T-helper 22 cell (primary cell): ENCODE results near the gene PLTP.
"Not testable (repeated sequence)": the region's sequence is repeated elsewhere in the genome, so short reads cannot be mapped to it uniquely, and the experiment has no call there.

Source experiments
- DNase-seq: peaks from one replicate; pipeline ENCODE4 v3.0.0-alpha.2; 2020; ENCODE audit warnings: low read depth

The PLTP gene, protein sequence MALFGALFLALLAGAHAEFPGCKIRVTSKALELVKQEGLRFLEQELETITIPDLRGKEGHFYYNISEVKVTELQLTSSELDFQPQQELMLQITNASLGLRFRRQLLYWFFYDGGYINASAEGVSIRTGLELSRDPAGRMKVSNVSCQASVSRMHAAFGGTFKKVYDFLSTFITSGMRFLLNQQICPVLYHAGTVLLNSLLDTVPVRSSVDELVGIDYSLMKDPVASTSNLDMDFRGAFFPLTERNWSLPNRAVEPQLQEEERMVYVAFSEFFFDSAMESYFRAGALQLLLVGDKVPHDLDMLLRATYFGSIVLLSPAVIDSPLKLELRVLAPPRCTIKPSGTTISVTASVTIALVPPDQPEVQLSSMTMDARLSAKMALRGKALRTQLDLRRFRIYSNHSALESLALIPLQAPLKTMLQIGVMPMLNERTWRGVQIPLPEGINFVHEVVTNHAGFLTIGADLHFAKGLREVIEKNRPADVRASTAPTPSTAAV

DNA sequence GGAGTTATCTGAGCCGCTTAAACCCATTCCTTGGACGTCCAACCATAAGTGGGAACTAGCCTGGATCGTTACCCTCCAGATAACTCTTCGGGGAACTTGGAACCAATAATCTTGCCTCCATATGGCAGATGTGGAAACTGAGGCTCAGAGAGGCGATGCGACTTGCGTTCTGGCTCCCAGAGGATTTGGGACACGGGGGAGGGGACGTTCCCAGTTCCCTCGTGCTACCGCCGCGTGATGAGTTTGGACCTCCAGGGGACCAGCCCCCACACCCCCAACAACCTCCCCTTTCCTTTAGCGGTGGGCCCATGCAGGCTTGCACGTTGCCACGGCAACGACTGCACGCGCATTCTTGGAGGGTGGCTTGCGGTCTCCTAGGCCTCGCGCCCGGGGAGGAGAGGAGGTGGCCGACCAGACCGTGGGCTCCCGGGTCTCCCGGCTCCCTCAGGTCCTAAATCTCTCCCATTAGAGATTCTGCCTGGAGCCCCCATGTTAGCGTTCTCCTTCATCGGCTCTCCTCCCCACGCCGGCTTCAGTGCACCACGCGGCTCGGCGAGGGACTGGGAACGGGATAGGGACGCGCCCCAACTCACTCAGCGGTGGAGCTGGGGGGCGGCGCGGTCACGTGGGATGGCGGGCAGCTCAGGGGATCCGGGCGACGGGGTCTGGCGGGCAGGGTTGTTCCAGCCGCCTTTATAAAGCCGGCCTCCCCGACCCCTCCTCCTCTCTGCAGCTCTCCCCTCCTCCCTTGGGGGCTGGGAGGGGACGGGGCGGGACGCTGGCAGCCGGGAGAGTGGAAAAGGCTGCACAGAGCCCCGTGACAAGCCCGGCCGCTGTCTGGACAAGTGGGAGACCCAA is at the start of gene PLTP:
PLTP (minus strand) TSS at position 670 of the 858 bp plus-strand sequence. CDS start 703 bp downstream, outside the sequence.
- DNase-seq: no peak

DNA sequence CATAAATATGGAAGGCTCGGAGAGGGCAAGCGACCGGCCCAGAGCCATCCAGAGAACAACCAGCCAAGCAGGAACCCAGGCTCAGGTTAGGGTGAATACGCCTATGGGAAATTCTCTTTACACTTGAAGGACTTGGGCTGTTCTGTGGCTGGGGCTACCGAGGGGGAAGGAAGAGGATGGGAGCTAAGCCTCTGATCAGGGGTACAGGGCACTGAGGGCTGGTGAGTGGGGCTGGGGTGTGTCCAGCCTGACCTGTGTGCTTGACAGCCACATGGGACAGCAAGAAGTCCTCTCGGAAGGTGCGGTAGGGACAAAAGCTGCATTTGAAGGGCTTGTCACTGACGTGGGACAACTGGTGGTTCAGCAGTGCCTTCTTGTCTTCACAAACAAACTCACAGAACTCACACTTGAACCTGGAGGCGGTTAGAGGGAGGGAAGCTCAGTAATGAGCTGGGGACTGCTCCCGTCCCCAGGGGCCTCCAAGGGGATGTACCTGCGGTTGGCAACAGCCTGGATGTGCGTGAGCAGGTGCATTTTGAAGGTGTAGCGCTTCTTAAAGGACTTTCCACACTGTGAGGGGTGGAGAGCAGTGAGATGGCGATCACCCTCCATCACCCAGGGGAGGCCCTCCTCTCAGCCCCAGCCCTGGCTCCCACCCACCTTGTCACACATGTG is 48.1 kb upstream of the PLTP start:
- no peak for DNase-seq

- DNase-seq: no peak
Observed at GRCh38 chr20:45959126-45959525, 47.2 kb upstream of the PLTP start.

DNA sequence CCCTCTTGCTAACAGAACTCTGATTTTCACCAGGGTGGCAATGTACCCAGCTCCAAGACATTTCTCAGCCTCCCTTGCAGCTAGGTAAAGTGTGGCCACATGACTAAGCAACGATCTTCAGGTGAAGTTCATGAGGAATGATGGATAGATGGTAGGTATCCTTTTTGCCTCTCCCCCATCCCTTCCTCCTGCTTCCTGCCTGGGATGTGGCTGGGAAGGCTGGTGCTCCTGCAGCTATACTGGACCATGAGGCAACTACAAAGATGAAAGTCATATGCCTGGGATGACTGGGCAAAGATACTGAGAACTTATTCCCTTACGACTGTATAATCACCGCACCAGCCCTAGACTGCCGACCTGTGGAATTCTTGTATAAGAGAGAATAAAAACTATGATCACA is 46.6 kb upstream of the PLTP start:
- no peak for DNase-seq

DNA sequence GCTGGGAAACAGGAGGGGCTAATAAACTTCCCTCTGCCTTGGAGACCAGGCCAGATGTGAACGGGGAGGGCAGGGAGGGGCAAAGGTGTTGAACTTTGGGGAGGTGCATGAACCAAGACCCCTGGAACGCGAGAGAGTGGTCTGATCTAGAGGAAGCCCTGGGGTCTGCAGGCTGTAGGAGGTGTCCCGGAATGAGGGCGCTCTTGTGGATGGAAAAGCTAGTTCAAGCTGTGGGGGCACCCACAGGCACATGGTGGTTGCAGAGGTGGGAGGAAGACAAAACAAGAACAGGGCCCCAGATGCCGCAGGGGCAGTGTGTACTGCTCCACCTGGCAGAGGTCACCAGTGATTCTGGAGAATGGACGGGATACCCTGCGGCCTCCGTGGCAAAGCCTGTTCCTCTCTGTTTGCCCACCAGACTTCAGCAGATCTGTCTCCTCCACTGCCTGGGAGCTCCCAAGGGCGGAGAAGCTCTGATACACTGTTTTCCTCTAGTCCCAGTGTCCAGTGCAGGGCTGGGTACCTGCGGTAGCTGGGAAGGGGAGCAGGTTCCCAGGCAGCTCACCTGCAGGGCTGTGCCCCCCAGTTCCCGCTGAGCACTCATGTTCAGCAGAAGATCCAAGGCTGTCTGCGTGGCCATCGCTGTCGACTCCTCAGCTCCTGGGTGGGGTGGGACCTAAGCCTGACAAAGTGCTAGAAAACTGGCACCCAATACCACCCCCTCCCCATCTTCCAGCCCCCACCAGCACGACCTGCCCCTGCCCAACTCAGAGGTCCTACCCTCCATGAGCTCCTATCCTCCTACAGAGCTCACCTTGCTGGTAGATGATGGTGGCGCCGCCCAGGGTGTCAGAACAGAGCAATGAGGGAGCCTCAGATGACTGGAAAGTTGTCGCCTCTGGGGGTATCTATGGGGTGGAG is 45.3 kb upstream of the PLTP start:
- DNase-seq: no peak

DNA sequence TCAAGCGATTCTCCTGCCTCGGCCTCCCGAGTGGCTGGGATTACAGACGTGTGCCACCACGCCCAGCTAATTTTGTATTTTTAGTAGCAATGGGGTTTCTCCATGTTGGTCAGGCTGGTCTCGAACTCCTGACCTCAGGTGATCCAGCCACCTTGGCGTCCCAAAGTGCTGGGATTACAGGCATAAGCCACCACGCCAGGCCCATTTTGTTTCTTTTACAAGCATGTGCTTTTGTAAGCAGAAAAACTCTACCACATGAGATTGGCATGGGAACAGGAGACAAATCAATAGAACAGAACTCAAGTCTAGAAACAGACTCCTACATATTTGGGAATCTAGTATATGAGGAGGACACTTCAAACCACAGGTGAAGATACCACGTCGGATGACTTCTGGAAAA is 44.4 kb upstream of the PLTP start:
- DNase-seq: not testable (repeated sequence)

GRCh38 chr20:45953672-45954071 is 41.7 kb upstream of the PLTP start:
- no peak for DNase-seq

DNA sequence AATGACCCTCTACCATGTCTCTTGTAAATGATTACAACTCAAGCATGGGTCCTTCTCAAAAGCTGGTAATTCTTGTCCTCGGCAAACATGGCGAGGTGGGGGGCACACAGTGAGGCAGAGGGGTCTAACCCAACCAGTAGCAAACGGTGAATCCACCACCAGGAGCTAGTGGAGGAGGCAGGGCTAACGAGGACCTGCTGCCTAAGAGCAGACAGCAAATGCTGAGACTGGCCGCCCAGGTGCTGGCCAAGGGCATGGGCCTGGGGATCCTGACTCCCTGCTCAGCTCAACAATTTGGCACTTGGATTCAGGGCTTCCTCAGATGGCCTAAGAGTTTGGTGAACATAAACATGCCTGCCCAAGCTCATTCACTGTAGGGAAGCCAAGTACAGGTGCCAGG is 40.9 kb upstream of the PLTP start:
- DNase-seq: no peak

DNA sequence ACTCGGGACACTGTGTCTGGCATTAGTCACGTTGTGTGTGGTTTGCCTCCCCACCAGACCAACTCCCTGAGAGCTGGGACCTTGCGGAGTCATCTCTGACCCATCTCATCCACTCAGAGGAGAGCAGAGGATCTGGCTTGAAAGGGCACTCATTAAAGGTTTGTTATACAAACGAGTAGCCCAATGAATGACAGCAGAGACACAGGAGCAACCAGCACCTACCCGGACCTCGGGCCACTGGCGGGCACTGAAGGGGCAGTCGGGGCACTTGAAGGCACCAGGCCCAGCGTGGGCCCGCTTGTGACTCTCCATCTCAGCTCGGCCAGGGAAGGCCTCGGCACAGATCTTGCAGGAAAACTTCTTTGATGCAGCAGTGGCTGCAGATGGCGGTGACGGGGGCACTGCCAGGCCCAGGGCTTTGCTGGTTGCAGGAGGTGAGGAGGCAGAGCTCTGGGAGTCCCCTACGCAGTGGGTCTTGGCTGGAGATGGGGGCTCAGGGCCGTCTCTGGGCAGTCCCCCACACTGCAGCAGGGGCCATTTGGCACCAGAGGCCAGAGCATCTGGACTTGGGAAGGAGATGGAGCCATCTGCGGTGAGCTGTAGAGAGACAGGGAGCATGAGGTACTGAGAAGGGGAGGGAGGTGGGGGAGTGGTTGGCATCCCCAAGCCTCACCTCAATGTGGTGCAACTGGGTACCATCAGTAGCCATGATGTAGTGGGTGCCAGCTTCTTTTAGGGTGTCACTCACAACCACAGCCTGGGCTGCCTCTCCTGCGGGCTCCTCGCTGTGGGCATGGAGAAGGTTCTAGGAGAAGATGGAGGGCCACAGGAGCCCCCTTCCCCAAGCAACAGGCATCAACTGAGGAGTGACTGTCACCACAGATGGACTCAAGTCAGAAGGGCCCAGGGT is 40.2 kb upstream of the PLTP start:
- no peak for DNase-seq

DNA sequence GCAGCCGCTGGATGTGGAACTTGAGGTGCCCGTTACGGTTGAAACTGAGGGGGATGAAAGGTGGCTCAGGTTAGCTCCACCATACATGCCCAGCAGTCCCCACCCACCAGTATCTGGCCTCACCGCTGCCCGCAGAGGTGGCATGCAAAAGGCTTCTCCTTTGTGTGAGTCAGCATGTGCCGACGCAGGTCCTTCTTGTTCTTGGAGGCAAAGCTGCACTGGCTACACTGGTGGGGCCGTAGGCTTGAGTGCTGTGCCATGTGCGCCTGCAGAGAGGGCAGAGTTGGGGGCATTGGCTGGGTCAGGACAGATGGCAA is 38.3 kb upstream of the PLTP start:
- no peak for DNase-seq

- no peak for DNase-seq
Observed at GRCh38 chr20:45949542-45950329, 37.8 kb upstream of the PLTP start.

- DNase-seq: no peak
Observed at GRCh38 chr20:45948742-45949541, 37.0 kb upstream of the PLTP start.

GRCh38 chr20:45948261-45948733 is 36.3 kb upstream of the PLTP start:
- no peak for DNase-seq

GRCh38 chr20:45947110-45947866 is 35.3 kb upstream of the PLTP start:
- DNase-seq: no peak

DNA sequence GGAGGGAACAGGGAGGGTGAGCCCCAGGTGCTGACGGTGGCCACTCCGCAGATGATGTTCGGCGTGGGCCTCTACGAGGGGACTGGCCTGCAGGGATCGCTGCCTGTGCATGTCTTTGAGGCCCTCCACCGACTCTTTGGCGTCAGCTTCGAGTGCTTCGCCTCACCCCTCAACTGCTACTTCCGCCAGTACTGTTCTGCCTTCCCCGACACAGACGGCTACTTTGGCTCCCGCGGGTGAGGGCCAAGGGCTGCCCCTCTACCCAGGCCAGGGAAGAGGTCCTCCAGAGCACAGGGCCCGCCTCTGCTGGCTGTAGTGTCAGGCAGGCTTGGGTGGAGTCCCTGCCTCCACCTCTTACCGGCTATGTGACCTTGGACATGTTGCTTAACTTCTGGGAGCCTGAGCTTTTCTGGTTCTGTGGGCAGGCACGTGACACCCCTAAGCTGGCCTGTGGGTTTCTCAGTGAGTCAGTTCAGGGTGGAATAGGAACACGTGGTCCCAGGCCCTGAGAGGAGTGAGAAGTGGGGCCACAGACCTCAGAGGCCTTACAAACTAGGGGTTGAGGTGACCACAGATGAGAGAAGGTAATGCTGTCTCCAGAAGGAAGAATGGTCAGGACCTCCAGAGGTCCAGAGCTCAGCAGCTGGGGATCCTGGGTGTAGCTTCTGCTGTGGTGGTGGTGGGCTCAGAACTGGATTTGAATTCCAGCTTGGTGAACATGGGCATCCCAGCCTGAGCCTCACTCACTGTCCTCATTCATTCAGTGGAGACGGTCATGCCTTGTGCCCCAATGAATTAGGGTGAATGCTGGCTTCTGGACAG is 34.4 kb upstream of the PLTP start:
- no peak for DNase-seq

DNA sequence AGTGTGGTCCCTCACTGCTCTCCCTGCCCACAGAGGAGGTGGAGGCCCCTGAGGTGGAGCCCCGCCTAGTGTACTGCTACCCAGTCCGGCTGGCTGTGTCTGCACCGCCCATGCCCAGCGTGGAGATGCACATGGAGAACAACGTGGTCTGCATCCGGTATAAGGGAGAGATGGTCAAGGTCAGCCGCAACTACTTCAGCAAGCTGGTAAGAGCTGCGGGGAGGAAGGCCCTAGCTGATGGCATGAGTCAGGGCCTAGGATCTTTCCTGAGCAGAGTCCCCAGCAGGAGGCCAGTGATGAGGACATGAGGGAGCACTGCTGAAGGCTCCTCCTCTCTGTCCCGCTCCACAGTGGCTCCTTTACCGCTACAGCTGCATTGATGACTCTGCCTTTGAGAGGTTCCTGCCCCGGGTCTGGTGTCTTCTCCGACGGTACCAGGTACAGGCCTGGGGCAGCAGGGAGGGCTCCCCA is 33.8 kb upstream of the PLTP start:
- DNase-seq: no peak
